Right atrium auricular region (tissue), 2 donors: ENCODE data around the gene DEPDC5. TPM values are rescaled to one million over a fixed set of nuclear protein-coding genes. Genes with fewer than 3 reads are reported as not detected.

ENCODE experiments used
- DNase-seq: peaks from one replicate; pipeline ENCODE4 v3.0.0-alpha.2; 2019; ENCODE audit warnings: low spot score
- H3K27ac ChIP-seq, 2 donors: fragments of 200-600 bp; sonication (generic); 1 replicate in 1 of 2; 2 replicates in 1 of 2; pipeline ENCODE4 v1.5.1; 2016 to 2019
- H3K27me3 ChIP-seq, 2 donors: fragments of 200-600 bp; sonication (generic); one replicate each; pipeline versions ENCODE4 v1.5.1 to v1.6.0; 2017 to 2019
- H3K36me3 ChIP-seq: fragments of 200-600 bp; sonication (generic); one replicate; pipeline ENCODE4 v1.5.1; 2016
- H3K4me1 ChIP-seq, 2 donors: fragments of 200-600 bp; sonication (generic); one replicate each; pipeline versions ENCODE4 v1.5.1 to v1.6.0; 2017 to 2019
- H3K4me3 ChIP-seq, 2 donors: fragments of 200-600 bp; sonication (generic); 1 replicate in 1 of 2; 2 replicates in 1 of 2; pipeline ENCODE4 v1.5.1; 2017 to 2019; ENCODE audit warnings: mild to moderate bottlenecking in 1 of 2, moderate library complexity in 1 of 2
- H3K9me3 ChIP-seq, 2 donors: fragments of 200-600 bp; sonication (generic); one replicate each; pipeline ENCODE4 v1.5.1; 2019
- total RNA-seq, 2 donors: library from RNA; depleted of rRNA; stranded (reverse); fragments of >200 nt; gene quantifications; one replicate each; pipeline ENCODE4 v1.1.0, GENCODE V29; 2016
- TF ChIP-seq, protein P1 (sequence below), 2 donors: fragments of 200-600 bp; sonication (generic); IDR thresholded peaks; one replicate each; pipeline ENCODE4 v1.5.1; 2019; ENCODE audit warnings: antibody characterized with exemption in 2 of 2

The DEPDC5 gene
- total RNA-seq, 2 donors from 2014 or later: 7.0 to 8.6 TPM

- Histone ChIP-seq H3K27ac (no peak overlapping the region), H3K4me3 (no peak overlapping the region), H3K9me3 (no peaks in the 10 kb centered on the region), H3K4me1 (no peaks in the 10 kb centered on the region), H3K36me3 (no peaks in the 10 kb centered on the region), H3K27me3 (no peaks in the 10 kb centered on the region)
- TF ChIP-seq, protein P1, sequence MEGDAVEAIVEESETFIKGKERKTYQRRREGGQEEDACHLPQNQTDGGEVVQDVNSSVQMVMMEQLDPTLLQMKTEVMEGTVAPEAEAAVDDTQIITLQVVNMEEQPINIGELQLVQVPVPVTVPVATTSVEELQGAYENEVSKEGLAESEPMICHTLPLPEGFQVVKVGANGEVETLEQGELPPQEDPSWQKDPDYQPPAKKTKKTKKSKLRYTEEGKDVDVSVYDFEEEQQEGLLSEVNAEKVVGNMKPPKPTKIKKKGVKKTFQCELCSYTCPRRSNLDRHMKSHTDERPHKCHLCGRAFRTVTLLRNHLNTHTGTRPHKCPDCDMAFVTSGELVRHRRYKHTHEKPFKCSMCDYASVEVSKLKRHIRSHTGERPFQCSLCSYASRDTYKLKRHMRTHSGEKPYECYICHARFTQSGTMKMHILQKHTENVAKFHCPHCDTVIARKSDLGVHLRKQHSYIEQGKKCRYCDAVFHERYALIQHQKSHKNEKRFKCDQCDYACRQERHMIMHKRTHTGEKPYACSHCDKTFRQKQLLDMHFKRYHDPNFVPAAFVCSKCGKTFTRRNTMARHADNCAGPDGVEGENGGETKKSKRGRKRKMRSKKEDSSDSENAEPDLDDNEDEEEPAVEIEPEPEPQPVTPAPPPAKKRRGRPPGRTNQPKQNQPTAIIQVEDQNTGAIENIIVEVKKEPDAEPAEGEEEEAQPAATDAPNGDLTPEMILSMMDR (IDR thresholded peaks at IDR 0.05): no peak
- DNase-seq: no peak
Observed at GRCh38 chr22:31917227-31917921, 163.6 kb downstream of the DEPDC5 start.

GRCh38 chr22:31919730-31920129 is 165.9 kb downstream of the DEPDC5 start:
- Histone ChIP-seq H3K36me3 (no peaks in the 10 kb centered on the region), H3K4me1 (no peaks in the 10 kb centered on the region), H3K27ac (no peak overlapping the region), H3K27me3 (no peaks in the 10 kb centered on the region), H3K9me3 (no peaks in the 10 kb centered on the region), H3K4me3 (no peak overlapping the region)
- TF ChIP-seq, protein P1 (IDR thresholded peaks at IDR 0.05): no peak
- no peak for DNase-seq

DNA sequence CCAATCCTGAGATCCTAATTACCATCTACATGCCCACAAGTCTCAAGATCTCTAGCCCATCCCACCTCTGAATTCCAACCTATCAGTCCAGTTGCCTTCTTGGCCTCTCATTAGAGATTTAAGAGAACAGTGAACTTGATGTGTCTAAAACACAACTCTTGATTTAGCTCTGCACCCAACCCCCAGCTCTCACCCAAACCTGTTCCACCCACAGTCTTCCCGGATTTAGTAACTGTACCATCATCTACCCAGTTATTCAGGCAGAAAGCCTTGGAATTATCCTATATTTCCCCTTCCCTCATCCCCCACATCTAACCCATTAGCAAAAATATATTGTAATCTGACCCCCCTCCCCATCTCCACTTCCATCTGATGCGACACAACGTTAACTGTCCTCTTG is 166.5 kb downstream of the DEPDC5 start:
- Histone ChIP-seq H3K27ac (no peak overlapping the region), H3K27me3 (no peaks in the 10 kb centered on the region), H3K4me3 (no peak overlapping the region), H3K36me3 (no peaks in the 10 kb centered on the region), H3K4me1 (no peaks in the 10 kb centered on the region), H3K9me3 (no peaks in the 10 kb centered on the region)
- TF ChIP-seq, protein P1 (IDR thresholded peaks at IDR 0.05): no peak
- DNase-seq: no peak

GRCh38 chr22:31921106-31921505 is 167.3 kb downstream of the DEPDC5 start:
- no peak for DNase-seq
- H3K4me1 ChIP-seq: no peaks in the 10 kb centered on the region
- TF ChIP-seq, protein P1 (IDR thresholded peaks at IDR 0.05): no peak

DNA sequence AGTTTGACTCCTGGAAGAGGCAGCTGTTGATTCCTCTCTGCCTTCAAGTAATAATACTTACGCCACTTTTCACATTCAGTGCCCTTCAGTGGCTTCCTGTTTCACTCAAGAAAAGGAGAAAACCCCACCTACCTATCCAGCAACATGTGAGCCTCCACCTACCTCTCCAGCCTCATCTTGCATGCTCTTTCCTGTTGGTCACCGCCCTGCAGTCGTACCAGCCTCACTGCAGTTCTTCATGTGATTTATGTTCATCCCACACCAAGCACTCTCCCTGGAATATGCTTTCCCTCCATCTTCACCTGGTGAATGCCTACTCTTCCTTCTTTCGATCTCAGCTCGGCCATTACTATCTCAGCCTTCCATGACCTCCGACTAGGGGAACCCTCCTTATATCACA is 168.7 kb downstream of the DEPDC5 start:
- Histone ChIP-seq H3K4me1 (no peaks in the 10 kb centered on the region), H3K27me3 (no peaks in the 10 kb centered on the region), H3K9me3 (no peaks in the 10 kb centered on the region), H3K36me3 (no peaks in the 10 kb centered on the region), H3K27ac (no peak overlapping the region), H3K4me3 (no peak overlapping the region)
- TF ChIP-seq, protein P1 (IDR thresholded peaks at IDR 0.05): no peak
- no peak for DNase-seq

More at GRCh38 chr22:31921106-31921505, 167.3 kb downstream of the DEPDC5 start:
- H3K4me3 ChIP-seq: no peak overlapping the region
- H3K9me3 ChIP-seq: no peaks in the 10 kb centered on the region
- H3K27ac ChIP-seq: no peak overlapping the region
- H3K27me3 ChIP-seq: no peaks in the 10 kb centered on the region
- H3K36me3 ChIP-seq: no peaks in the 10 kb centered on the region

- Histone ChIP-seq H3K4me1 (no peaks in the 10 kb centered on the region), H3K4me3 (no peak overlapping the region), H3K36me3 (no peaks in the 10 kb centered on the region), H3K9me3 (no peaks in the 10 kb centered on the region), H3K27me3 (no peaks in the 10 kb centered on the region), H3K27ac (peak overlapping the region in 1 of 2 donors; percentile 3)
- peak; percentile 67 for DNase-seq
- TF ChIP-seq, protein P1 (IDR thresholded peaks at IDR 0.05): no peak
Observed at GRCh38 chr22:31923136-31923535, 169.3 kb downstream of the DEPDC5 start.
